CD4-positive, alpha-beta T cell treated with Interleukin-17A for 4 hours (primary cell): ENCODE data around the gene MTOR.
A peak's percentile ranks its signal among the peaks of the same experiment; 100 is the strongest.
"Not testable (repeated sequence)": the region's sequence is repeated elsewhere in the genome, so short reads cannot be mapped to it uniquely, and the experiment has no call there.

Experiments used
- DNase-seq: peaks from one replicate; pipeline ENCODE4 v3.0.0-alpha.2; 2020; ENCODE audit warnings: mixed read lengths

The MTOR gene

GRCh38 chr1:11279630-11280029 lies 17.3 kb upstream of the MTOR start:
- no peak for DNase-seq

- DNase-seq, result no peak
Observed at GRCh38 chr1:11279152-11279551, 16.8 kb upstream of the MTOR start.

DNA sequence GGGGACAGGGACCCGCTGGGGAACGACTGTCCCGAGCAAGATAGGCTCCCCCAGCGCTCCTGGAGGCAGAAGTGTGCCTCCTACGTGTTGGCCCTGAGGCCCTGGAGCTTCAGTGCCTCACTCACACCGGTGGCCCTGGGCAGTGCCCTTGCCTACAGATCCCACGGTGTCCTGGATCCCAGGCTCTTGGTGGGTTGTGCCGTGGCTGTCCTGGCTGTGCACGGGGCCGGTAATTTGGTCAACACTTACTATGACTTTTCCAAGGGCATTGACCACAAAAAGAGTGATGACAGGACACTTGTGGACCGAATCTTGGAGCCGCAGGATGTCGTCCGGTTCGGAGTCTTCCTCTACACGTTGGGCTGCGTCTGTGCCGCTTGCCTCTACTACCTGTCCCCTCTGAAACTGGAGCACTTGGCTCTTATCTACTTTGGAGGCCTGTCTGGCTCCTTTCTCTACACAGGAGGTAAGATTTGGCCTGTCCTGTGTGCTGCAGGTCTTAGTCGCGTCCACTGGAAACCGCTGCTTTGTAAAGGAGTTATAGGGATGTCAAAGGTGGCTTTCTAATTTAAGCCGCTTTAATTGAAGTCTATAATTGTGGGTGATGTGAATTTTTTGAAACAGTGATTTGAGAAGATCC lies 11.4 kb upstream of the MTOR start:
- DNase-seq, result no peak

DNA sequence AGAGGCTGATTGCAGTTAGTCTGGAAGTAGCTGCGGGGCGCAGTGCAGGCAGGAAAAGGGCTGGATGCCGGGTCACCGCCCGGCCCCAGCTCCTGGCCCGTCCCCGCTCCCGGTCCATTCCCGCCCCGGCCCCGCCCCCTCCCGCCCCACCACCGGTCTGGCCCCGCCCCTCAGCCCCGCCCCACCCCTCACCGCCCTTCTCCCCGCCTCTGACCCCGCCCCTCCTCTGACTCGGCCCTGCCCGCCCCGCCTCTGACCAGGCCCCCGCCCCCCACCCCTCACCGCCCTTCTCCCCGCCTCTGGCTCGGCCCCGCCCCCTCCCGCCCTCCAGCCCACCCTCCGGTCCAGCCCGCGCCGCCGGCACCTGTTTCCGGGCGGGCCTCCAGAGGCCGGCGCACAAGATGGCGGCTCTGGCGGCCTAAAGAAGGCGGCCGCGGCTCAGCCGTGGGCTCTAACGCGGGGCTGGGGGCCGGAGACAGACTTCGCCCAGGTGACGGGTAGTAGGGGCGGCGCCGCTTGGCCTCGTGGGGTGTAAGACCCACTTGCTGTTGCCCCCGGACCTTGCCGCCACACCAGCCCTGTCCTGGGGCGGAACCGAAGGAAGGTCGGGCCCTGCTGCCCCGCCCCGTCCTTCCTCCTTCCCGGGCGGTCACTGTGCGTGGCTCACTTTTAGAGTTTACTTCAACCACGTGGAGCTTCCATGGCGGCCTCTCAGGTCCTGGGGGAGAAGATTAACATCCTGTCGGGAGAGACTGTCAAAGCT lies 10.7 kb upstream of the MTOR start, which contains the start of gene UBIAD1:
Gene UBIAD1 (plus strand): TSS at position 367 of the 763 bp plus-strand sequence. CDS start 334 bp downstream, at position 701.
- peak; percentile 94 for DNase-seq

DNA sequence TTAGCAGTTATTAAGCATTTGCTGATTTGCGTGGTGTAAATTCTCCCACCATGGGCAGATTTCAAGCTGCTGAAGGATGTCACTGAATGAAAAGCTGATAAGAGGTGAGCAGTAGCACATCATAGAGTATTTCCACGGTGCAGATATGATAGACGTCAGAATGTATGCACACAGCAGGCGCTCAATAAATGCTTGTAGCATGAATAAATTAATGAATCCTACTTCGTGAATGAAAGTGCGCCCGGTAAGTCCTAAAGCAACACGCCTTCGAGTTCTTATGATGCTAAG lies 10.1 kb upstream of the MTOR start:
- DNase-seq, result no peak

DNA sequence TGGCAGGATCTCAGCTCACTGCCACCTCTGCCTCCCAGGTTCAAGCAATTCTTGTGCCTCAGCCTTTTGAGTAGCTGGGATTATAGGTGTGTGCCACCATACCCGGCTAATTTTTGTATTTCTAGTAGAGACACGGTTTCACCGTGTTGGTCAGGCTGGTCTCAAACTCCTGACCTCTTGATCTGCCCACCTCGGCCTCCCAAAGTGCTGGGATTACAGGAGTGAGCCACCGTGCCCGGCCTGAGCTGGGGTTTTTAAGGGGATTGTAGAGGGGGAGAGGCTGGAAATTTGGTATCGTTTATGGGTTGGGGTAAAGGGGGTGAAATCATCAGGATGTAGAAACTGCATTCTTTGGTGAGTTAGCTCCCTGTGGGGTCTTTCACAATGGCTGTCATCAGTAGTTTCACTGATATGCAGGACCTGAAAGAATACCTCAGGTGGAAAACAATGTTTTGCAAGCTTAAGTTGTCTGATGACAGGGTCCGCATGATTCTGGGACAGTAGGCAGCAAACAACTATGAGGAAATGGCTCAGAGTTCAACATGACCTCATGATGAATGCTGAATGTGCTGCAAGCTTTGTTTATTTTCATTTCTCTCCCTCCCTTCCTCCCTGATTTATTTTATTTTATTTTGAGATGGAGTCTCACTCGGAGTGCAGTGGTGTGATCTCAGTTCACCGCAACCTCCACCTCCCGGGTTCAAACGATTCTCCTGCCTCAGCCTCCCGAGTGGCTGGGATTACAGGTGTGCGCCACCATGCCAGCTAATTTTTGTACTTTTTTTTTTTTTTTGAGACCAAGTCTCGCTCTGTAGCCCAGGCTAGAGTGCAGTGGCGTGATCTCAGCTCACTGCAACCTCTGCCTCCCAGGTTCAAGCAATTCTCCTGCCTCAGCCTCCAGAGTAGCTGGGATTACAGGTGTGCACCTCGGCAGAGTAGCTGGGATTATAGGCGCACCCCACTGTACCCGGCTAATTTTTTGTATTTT lies 5.3 kb upstream of the MTOR start:
- DNase-seq, result not testable (repeated sequence)

GRCh38 chr1:11266268-11267074 lies 4.1 kb upstream of the MTOR start:
- DNase-seq, result no peak

- DNase-seq, result no peak
Observed at GRCh38 chr1:11256299-11256698, 6.1 kb downstream of the MTOR start.

DNA sequence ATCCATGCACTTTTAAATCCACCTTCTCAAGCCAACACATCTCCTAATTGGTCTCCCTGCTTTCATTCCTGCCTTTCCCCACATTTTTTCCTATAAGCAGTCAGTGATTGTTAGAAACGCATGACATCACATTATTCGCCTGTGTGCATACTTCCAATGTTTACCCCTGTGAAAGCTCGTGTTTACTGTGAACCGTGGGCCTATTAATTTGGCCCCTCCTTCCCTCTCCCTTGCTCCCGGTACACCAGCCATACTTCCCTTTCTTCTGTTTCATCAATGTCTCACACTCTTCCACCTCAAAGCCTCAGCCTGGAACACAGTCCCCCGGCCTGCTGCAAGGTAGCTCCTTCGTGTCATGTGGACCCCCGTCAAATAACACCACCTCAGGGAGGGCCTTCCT lies 9.1 kb downstream of the MTOR start:
- DNase-seq, result no peak

- DNase-seq, result no peak
Observed at GRCh38 chr1:11252538-11252937, 9.8 kb downstream of the MTOR start.

GRCh38 chr1:11248169-11248568 lies 14.2 kb downstream of the MTOR start:
- no peak for DNase-seq

- DNase-seq, result no peak
Observed at GRCh38 chr1:11245904-11246719, 16.2 kb downstream of the MTOR start.

DNA sequence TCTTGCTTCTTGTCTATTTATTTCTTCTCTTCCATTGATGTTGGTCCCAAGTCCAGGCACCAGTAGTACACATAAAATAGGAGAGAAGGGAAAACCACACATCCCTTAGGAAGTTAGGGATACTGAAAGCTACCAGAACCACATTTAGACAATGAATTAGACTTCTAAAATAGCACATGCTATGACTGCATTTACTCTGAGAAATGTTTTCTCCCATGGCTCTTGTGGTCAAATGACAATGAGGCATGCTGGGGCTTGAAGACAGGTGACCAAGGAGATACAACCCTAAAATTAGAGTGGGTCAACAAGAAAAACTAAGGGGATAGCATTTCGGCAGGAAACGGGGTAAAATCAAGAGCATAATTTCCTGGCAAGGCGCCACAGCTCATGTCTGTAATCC lies 17.1 kb downstream of the MTOR start:
- no peak for DNase-seq

GRCh38 chr1:11238311-11238710 lies 24.0 kb downstream of the MTOR start:
- DNase-seq, result no peak

GRCh38 chr1:11237356-11237755 lies 25.0 kb downstream of the MTOR start:
- DNase-seq, result no peak

- no peak for DNase-seq
Observed at GRCh38 chr1:11233208-11233607, 29.1 kb downstream of the MTOR start.

GRCh38 chr1:11229203-11229602 lies 33.1 kb downstream of the MTOR start:
- no peak for DNase-seq

DNA sequence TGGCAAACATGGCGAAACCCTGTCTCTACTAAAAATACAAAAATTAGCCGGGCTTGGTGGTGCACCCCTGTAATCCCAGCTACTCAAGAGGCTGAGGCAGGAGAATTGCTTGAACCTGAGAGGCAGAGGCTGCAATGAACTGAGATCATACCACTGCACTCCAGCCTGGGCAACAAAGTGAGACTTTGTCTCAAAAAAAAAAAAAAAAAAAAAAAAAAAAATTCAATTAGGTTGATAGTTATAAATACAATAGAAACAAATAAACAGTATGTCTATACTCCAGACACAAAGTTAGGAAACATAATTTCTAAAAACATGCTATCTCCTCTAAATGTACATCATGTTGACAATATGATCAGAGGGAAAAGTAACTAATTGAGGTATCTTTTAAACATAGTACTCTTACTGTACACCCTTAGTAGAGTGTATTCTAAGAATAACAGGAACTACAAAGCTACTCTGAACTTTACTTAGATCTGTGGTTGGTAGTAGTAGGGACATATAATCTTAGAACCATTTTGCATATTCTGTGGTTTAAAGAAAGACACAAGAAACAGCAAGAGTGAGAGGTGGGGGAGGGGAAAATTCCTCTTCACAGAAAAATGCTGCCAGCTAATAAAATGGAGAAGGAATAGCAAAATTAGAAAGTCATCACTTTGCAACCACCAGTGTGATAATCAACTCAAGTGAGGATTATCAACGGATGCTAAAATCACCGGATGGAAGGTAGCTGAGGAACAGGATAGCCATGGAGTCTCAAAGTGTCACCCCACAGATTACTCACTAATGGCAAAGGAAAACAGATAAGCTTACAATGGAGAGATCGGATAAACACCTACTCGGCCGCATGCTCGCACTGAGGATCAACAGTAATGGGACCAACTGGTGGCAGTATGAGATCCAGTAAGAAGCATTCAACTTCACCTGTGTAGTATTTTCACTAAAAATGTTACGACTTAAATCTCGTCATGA lies 35.0 kb downstream of the MTOR start:
- no peak for DNase-seq

DNA sequence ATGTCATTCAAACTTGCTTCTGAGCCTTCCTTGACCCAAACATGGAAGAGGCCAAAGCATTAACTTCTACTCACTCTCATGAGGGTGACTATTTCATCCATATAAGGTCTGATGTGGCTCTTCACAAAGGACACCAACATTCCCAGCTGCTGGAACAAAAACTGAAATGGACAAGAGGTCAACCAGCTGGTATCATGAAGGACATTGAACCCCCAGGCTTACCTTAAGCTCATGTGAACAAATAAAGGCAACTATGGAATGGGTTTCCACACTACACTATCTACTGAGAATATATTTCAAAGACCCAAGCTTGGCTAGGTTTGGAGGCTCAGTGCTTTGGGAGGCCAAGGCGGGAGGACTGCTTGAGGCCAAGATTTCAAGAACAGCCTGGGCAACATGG lies 46.3 kb downstream of the MTOR start:
- no peak for DNase-seq

DNA sequence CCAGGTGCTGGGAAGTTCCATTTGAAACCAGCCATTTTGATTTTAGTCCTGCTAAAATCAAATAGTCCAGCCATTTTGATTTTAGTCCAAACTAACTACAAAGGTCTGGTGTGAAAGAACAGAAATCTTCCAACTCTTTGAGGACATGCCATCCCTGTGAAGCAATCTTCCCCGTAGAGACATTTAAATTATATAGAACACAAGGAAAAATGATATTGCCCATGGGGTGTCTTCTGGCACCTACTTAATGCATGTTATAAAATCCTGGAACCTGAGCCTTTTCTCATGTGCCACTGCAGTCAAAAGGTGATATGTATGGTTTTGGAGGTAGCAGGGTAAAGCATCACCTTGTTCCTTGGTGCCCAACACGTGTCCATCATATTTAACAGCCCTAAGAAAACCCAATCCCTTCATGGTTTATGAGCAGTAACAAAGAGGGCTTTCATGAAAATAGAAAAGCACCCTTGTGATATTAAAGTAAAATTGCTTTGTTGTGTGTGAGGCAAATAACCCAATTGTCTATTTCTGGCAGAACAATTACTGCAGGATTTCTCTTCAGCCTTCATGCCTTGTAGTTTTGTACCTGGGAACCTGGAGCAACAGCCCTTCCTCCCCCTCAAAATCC lies 46.9 kb downstream of the MTOR start:
- DNase-seq, result no peak
